SK-N-SH (cell line): ENCODE measurements around the gene GALNT8. TPM values are rescaled to one million over a fixed set of nuclear protein-coding genes. Genes with fewer than 3 reads are reported as not detected.
"Not testable (repeated sequence)": the region's sequence is repeated elsewhere in the genome, so short reads cannot be mapped to it uniquely, and the experiment has no call there.

Source experiments
- CTCF ChIA-PET: fragments of 300-600, 350-600 bp; formaldehyde crosslinking; extraction: SDS; loops from one replicate; lab custom pipeline; 2021; lab: Yijun Ruan, JAX
- POLR2A ChIA-PET: fragments of 350-600 bp; sonication (Branson Sonifier 250); formaldehyde crosslinking; extraction: SDS; loops from one replicate; lab custom pipeline; 2020; ENCODE audit warnings: antibody characterized with exemption, inconsistent platforms; lab: Yijun Ruan, JAX
- DNase-seq: peaks from one replicate; pipeline ENCODE4 v3.0.0; 2012
- H2AFZ ChIP-seq: fragments of 200-600 bp; sonication (generic); 2 replicates; pipeline ENCODE4 v1.8.1; 2016; ENCODE audit warnings: antibody characterized with exemption, mild to moderate bottlenecking, low read depth
- H3F3A ChIP-seq: fragments of 200-600 bp; sonication (generic); replicated peaks from 2 replicates; pipeline ENCODE3; 2016; ENCODE audit warnings: antibody characterized with exemption, mild to moderate bottlenecking; ENCODE audit not compliant: insufficient read depth
- H3K27ac ChIP-seq, 2 experiments: fragments of 200-500 bp in 1 of 2; fragments of 200-600 bp in 1 of 2; sonication (Bioruptor generic) in 1 of 2; sonication (generic), shearing (Covaris generic) in 1 of 2; 2 replicates each; pipeline versions ENCODE4 v1.5.1 to v1.6.1; 2014 to 2016; ENCODE audit warnings: low read depth in 2 of 2, inconsistent platforms in 1 of 2, low read length in 1 of 2, mild to moderate bottlenecking in 1 of 2, mixed read lengths in 1 of 2
- H3K27me3 ChIP-seq: fragments of 200-600 bp; sonication (generic), shearing (Covaris generic); 2 replicates; pipeline ENCODE4 v1.6.1; 2016; ENCODE audit warnings: mixed run types; ENCODE audit not compliant: insufficient read depth
- H3K36me3 ChIP-seq, 2 experiments: fragments of 200-500 bp in 1 of 2; fragments of 200-600 bp in 1 of 2; sonication (Bioruptor generic) in 1 of 2; sonication (generic) in 1 of 2; replicated peaks in 1 of 2; 2 replicates each; pipeline versions ENCODE3 to v1.5.1; 2014 to 2016; ENCODE audit warnings: low read length in 1 of 2, mild to moderate bottlenecking in 1 of 2; ENCODE audit not compliant: insufficient read depth in 2 of 2, control insufficient read depth in 1 of 2
- H3K4me1 ChIP-seq, 2 experiments: fragments of 200-500 bp in 1 of 2; fragments of 200-600 bp in 1 of 2; sonication (Bioruptor generic) in 1 of 2; sonication (generic), shearing (Covaris generic) in 1 of 2; 2 replicates each; pipeline versions ENCODE4 v1.5.1 to v1.6.1; 2014 to 2016; ENCODE audit warnings: low read depth in 1 of 2, low read length in 1 of 2, mixed run types in 1 of 2; ENCODE audit not compliant: insufficient read depth in 2 of 2, control insufficient read depth in 1 of 2
- H3K4me2 ChIP-seq: fragments of 200-600 bp; sonication (generic), shearing (Covaris generic); 2 replicates; pipeline ENCODE4 v1.6.1; 2017; ENCODE audit warnings: mixed run types
- H3K4me3 ChIP-seq, 2 experiments: fragments of 200-500 bp in 1 of 2; fragments of 200-600 bp in 1 of 2; sonication (Bioruptor generic) in 1 of 2; sonication (generic), shearing (Covaris generic) in 1 of 2; 2 replicates each; pipeline versions ENCODE4 v1.5.1 to v1.8.1; 2014 to 2016; ENCODE audit warnings: low read depth in 2 of 2, inconsistent platforms in 1 of 2, low read length in 1 of 2, mild to moderate bottlenecking in 1 of 2, mixed read lengths in 1 of 2, moderate library complexity in 1 of 2
- H3K79me2 ChIP-seq: fragments of 200-600 bp; sonication (generic); 2 replicates; pipeline ENCODE4 v1.8.1; 2017; ENCODE audit warnings: mild to moderate bottlenecking; ENCODE audit not compliant: insufficient read depth
- H3K9ac ChIP-seq: fragments of 200-600 bp; sonication (generic); 2 replicates; pipeline ENCODE4 v1.6.1; 2017; ENCODE audit warnings: mixed run types
- H3K9me2 ChIP-seq: fragments of 200-600 bp; sonication (generic); 2 replicates; pipeline ENCODE4 v1.6.1; 2017; ENCODE audit warnings: mixed run types
- H3K9me3 ChIP-seq: fragments of 200-600 bp; sonication (generic); 2 replicates; pipeline ENCODE4 v1.6.1; 2017; ENCODE audit warnings: mixed run types, mild to moderate bottlenecking, moderate library complexity
- H4K20me1 ChIP-seq: fragments of 200-600 bp; sonication (generic); 2 replicates; pipeline ENCODE4 v1.6.1; 2017; ENCODE audit warnings: mild to moderate bottlenecking, mixed run types; ENCODE audit not compliant: insufficient read depth
- EZH2phosphoT487 ChIP-seq: fragments of 200-600 bp; sonication (generic); IDR thresholded peaks from 2 replicates; pipeline ENCODE4 v1.6.1; 2017; ENCODE audit warnings: low read depth, mixed run types, mild to moderate bottlenecking, antibody characterized with exemption, moderate library complexity, borderline replicate concordance
- FOXM1 ChIP-seq: IDR thresholded peaks from 2 replicates; pipeline ENCODE4 v1.4.0; 2012; ENCODE audit warnings: low read depth, mild to moderate bottlenecking
- GABPA ChIP-seq: IDR thresholded peaks from 2 replicates; pipeline ENCODE4 v1.4.0; 2012; ENCODE audit warnings: low read depth, mild to moderate bottlenecking
- IRF3 ChIP-seq: fragments of 150-350 bp; IDR thresholded peaks from 2 replicates; pipeline ENCODE4 v1.6.1; 2016; ENCODE audit warnings: mild to moderate bottlenecking, low read depth, low read length
- NRF1 ChIP-seq: IDR thresholded peaks from 2 replicates; pipeline ENCODE4 v1.6.1; 2012; ENCODE audit warnings: low read depth, mild to moderate bottlenecking, low read length
- RAD21 ChIP-seq: IDR thresholded peaks from 2 replicates; pipeline ENCODE4 v1.6.1; 2012; ENCODE audit warnings: mild to moderate bottlenecking, low read length
- RCOR1 ChIP-seq: fragments of 150-350 bp; IDR thresholded peaks from 2 replicates; pipeline ENCODE4 v1.6.1; 2017; ENCODE audit warnings: antibody characterized with exemption, low read length
- RXRA ChIP-seq: IDR thresholded peaks from 2 replicates; pipeline ENCODE4 v1.4.0; 2012; ENCODE audit warnings: low read depth, mild to moderate bottlenecking, borderline replicate concordance
- YY1 ChIP-seq: IDR thresholded peaks from 2 replicates; pipeline ENCODE4 v1.4.0; 2012; ENCODE audit warnings: low read depth, mild to moderate bottlenecking
- ZBTB33 ChIP-seq: IDR thresholded peaks from 2 replicates; pipeline ENCODE4 v1.4.0; 2012; ENCODE audit warnings: low read depth, borderline replicate concordance
- WGBS: methylation state at CpG from one replicate; pipeline ENCODE4 v1.1.6; 2017; ENCODE audit warnings: low lambda C conversion rate; 5-methylcytosine and 5-hydroxymethylcytosine counted together
- polyA plus RNA-seq, 3 experiments: library from polyadenylated mRNA; depleted of rRNA; stranded (reverse); fragments of >200 nt; gene quantifications; 2 replicates each; pipeline ENCODE4 v1.2.3, GENCODE V29; 2012
- TF ChIP-seq, protein P1 (sequence below): IDR thresholded peaks from 2 replicates; pipeline ENCODE4 v1.4.0; 2012; ENCODE audit warnings: low read depth, borderline replicate concordance
- TF ChIP-seq, protein P2 (sequence below): IDR thresholded peaks from 2 replicates; pipeline ENCODE4; 2012

Gene GALNT8
- polyA plus RNA-seq, 1 of the 3 experiments (the other 2 are of a cell fraction), result not detected

DNA sequence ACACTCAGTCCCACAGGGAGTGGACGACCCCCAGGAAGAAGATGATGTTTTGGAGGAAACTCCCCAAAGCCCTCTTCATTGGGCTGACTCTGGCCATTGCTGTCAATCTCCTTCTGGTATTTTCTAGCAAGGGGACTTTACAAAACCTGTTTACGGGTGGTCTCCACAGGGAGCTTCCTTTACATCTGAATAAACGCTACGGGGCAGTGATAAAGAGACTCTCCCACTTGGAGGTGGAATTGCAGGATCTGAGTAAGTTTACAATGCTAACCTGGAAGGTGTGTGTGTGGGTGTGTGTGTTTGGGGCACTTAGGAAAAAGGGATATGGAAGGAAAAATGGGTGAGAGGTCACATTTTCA, 416 bp downstream of the GALNT8 start:
- H3K9ac ChIP-seq, result no peak overlapping the region
- H3K27me3 ChIP-seq, result peaks cover 11% of the 10 kb centered on the region; the same call in 1 of the 2 replicates
- H3K36me3 ChIP-seq, result no peaks in the 10 kb centered on the region
- no peaks in the 10 kb centered on the region for H3K4me1 ChIP-seq
- 10% methylated on average over 4 of the region's 4 CpGs for WGBS
- no peaks in the 10 kb centered on the region for H3F3A ChIP-seq
- H3K4me3 ChIP-seq, result no peak overlapping the region
- H2AFZ ChIP-seq, result no peak overlapping the region
- H3K9me2 ChIP-seq, result no peaks in the 10 kb centered on the region
- no peak overlapping the region for H3K4me2 ChIP-seq
- H3K27ac ChIP-seq, result no peak overlapping the region
- DNase-seq, result no peak
- H4K20me1 ChIP-seq, result no peaks in the 10 kb centered on the region
- ChIA-PET CTCF (no interaction called here), POLR2A (no interaction called here)
- no peaks in the 10 kb centered on the region for H3K79me2 ChIP-seq
- TF ChIP-seq RXRA (no peak), NRF1 (no peak), RAD21 (no peak), YY1 (no peak), ZBTB33 (no peak), RCOR1 (no peak), EZH2phosphoT487 (no peak), FOXM1 (no peak), GABPA (no peak), IRF3 (no peak)
- TF ChIP-seq, protein P1, sequence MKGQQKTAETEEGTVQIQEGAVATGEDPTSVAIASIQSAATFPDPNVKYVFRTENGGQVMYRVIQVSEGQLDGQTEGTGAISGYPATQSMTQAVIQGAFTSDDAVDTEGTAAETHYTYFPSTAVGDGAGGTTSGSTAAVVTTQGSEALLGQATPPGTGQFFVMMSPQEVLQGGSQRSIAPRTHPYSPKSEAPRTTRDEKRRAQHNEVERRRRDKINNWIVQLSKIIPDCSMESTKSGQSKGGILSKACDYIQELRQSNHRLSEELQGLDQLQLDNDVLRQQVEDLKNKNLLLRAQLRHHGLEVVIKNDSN, result no peak
- TF ChIP-seq, protein P2, sequence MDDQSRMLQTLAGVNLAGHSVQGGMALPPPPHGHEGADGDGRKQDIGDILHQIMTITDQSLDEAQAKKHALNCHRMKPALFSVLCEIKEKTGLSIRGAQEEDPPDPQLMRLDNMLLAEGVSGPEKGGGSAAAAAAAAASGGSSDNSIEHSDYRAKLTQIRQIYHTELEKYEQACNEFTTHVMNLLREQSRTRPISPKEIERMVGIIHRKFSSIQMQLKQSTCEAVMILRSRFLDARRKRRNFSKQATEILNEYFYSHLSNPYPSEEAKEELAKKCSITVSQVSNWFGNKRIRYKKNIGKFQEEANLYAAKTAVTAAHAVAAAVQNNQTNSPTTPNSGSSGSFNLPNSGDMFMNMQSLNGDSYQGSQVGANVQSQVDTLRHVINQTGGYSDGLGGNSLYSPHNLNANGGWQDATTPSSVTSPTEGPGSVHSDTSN, result no peak
- H3K9me3 ChIP-seq, result no peaks in the 10 kb centered on the region

DNA sequence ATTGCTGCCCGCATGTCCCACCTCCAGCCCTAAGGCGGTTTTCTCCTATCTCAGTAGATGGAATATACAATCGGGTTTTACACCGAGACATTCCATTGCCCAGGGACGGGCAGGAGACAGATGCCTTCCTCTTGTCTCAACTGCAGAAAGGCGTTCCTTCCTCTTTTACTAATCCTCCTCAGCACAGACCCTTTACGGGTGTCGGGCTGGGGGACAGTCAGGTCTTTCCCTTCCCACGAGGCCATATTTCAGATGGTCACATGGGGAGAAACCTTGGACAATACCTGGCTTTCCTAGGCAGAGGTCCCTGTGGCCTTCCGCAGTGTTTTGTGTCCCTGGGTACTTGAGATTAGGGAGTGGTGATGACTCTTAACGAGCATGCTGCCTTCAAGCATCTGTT, 1.4 kb downstream of the GALNT8 start:
- H2AFZ ChIP-seq, H3K36me3 ChIP-seq, POLR2A ChIA-PET, H3K9me2 ChIP-seq, H3K4me2 ChIP-seq, H3K9ac ChIP-seq, H3K79me2 ChIP-seq, DNase-seq, H4K20me1 ChIP-seq, H3K4me1 ChIP-seq, CTCF ChIA-PET, H3K27ac ChIP-seq, H3F3A ChIP-seq, H3K9me3 ChIP-seq, H3K4me3 ChIP-seq: not testable (repeated sequence)
- H3K27me3 ChIP-seq, result peaks cover 11% of the 10 kb centered on the region; the same call in 1 of the 2 replicates
- 28% methylated on average over 11 of the region's 11 CpGs for WGBS
